ENCODE measurements around the gene TMEM220. TPM values are rescaled to one million over a fixed set of nuclear protein-coding genes. Genes with fewer than 3 reads are reported as not detected.

TMEM220 gene
- total and polyA plus RNA-seq, 4 donors, result 2.8 to 13.8 (median 7.1) TPM

DNA sequence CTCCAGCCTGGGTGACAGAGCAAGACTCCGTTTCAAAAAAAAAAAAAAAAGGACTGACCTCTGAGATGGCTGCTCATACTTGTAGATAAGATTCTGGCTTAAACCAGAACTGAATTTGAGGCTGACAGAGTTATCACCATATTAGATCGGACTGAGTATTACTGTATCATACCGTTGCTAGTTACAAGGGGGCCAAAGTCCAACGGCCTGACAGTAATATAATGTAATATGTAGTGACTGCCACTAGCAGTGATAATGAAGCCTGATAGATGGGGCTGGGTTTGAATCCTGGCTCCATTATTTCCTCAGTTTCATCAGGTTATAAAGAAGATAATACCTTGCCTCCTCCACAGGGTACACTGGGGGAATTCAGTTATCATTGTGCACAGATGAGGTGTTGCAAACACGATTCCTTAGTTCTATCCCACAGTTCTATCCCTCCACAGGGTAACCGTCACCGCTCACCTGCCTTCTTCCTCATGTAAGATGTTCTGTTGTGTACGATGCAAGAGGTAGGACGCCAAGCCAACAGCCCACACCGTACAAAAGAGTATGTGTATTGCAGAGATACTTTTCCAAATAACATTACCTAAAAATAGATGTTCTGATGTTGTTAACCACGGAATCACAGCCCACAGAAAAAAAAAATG lies 5.2 kb downstream of the TMEM220 start:
- H3K4me1 ChIP-seq (ENCODE audit: control insufficient read depth in 5 of 5, insufficient read depth in 5 of 5, low read length in 5 of 5), result peaks cover 0 to 5% (median 0%) of the 10 kb centered on the region in 5 donors
- peaks cover 2 to 22% (median 9%) of the 10 kb centered on the region in 4 donors for H3K36me3 ChIP-seq (ENCODE audit: control insufficient read depth in 4 of 4, insufficient read depth in 4 of 4, low read length in 4 of 4)
- no peak overlapping the region for H3K4me3 ChIP-seq
- H3K27ac ChIP-seq (ENCODE audit: low read depth in 1 of 2, low read length in 1 of 2), result no peak overlapping the region
- no peak for ATAC-seq (ENCODE audit: insufficient read depth, low FRiP score)
- TF ChIP-seq, protein P1, sequence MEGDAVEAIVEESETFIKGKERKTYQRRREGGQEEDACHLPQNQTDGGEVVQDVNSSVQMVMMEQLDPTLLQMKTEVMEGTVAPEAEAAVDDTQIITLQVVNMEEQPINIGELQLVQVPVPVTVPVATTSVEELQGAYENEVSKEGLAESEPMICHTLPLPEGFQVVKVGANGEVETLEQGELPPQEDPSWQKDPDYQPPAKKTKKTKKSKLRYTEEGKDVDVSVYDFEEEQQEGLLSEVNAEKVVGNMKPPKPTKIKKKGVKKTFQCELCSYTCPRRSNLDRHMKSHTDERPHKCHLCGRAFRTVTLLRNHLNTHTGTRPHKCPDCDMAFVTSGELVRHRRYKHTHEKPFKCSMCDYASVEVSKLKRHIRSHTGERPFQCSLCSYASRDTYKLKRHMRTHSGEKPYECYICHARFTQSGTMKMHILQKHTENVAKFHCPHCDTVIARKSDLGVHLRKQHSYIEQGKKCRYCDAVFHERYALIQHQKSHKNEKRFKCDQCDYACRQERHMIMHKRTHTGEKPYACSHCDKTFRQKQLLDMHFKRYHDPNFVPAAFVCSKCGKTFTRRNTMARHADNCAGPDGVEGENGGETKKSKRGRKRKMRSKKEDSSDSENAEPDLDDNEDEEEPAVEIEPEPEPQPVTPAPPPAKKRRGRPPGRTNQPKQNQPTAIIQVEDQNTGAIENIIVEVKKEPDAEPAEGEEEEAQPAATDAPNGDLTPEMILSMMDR (IDR thresholded peaks at IDR 0.05; ENCODE audit: control extremely low read depth, extremely low read depth), result no peak
- H3K27me3 ChIP-seq (ENCODE audit: control insufficient read depth in 3 of 3, insufficient read depth in 3 of 3, low read length in 2 of 3), result no peaks in the 10 kb centered on the region
- DNase-seq, result no peak
- H3K9me3 ChIP-seq (ENCODE audit: control insufficient read depth in 4 of 4, insufficient read depth in 3 of 4, low read length in 3 of 4), result no peaks in the 10 kb centered on the region
- 90 to 95% methylated on average over 11 of the region's 11 CpGs for WGBS, 2 donors
- no peak overlapping the region for H3K9ac ChIP-seq (ENCODE audit: insufficient read depth in 1 of 2, low read length in 2 of 2)

GRCh38 chr17:10718547-10718946 lies 11.3 kb downstream of the TMEM220 start:
- Histone ChIP-seq H3K9ac (ENCODE audit: insufficient read depth in 1 of 2, low read length in 2 of 2) (no peak overlapping the region), H3K36me3 (ENCODE audit: control insufficient read depth in 4 of 4, insufficient read depth in 4 of 4, low read length in 4 of 4) (peaks cover 2 to 11% (median 6%) of the 10 kb centered on the region in 4 donors), H3K4me3 (no peak overlapping the region), H3K27ac (ENCODE audit: low read depth in 1 of 2, low read length in 1 of 2) (no peak overlapping the region), H3K4me1 (ENCODE audit: control insufficient read depth in 5 of 5, insufficient read depth in 5 of 5, low read length in 5 of 5) (no peaks in the 10 kb centered on the region), H3K9me3 (ENCODE audit: control insufficient read depth in 4 of 4, insufficient read depth in 3 of 4, low read length in 3 of 4) (no peaks in the 10 kb centered on the region), H3K27me3 (ENCODE audit: control insufficient read depth in 3 of 3, insufficient read depth in 3 of 3, low read length in 2 of 3) (no peaks in the 10 kb centered on the region)
- TF ChIP-seq, protein P1 (IDR thresholded peaks at IDR 0.05; ENCODE audit: control extremely low read depth, extremely low read depth), result no peak
- DNase-seq (no peak), ATAC-seq (ENCODE audit: insufficient read depth, low FRiP score) (no peak)
- 33 to 38% methylated on average over 1 of the region's 1 CpG for WGBS, 2 donors

DNA sequence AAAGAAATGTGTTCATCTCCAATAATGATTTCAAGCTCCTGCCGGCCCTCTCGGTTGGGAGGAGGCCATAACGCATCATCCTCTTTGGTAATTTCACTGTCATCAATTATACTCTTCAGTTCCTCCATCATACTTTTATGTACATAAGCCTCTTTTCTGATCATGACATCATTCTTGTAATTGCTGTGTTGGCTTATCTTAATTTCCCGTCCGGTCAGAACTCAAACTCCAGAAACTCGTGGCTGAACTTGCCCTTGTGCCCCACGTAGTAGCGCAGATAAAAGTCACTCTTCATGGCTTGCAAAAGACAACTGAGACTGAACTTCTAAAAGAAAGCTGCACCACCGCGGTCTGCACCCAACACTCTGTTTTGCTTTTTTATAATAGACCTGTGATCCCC lies 13.6 kb downstream of the TMEM220 start:
- no peak for DNase-seq
- Histone ChIP-seq H3K27ac (ENCODE audit: low read depth in 1 of 2, low read length in 1 of 2) (no peak overlapping the region), H3K4me3 (no peak overlapping the region), H3K9ac (ENCODE audit: insufficient read depth in 1 of 2, low read length in 2 of 2) (no peak overlapping the region), H3K4me1 (ENCODE audit: control insufficient read depth in 5 of 5, insufficient read depth in 5 of 5, low read length in 5 of 5) (peaks cover 0 to under 1% (median 0%) of the 10 kb centered on the region in 5 donors), H3K9me3 (ENCODE audit: control insufficient read depth in 4 of 4, insufficient read depth in 3 of 4, low read length in 3 of 4) (no peaks in the 10 kb centered on the region), H3K36me3 (ENCODE audit: control insufficient read depth in 4 of 4, insufficient read depth in 4 of 4, low read length in 4 of 4) (peaks cover 10 to 19% (median 14%) of the 10 kb centered on the region in 4 donors), H3K27me3 (ENCODE audit: control insufficient read depth in 3 of 3, insufficient read depth in 3 of 3, low read length in 2 of 3) (no peaks in the 10 kb centered on the region)
- TF ChIP-seq, protein P1 (IDR thresholded peaks at IDR 0.05; ENCODE audit: control extremely low read depth, extremely low read depth), result no peak
- ATAC-seq (ENCODE audit: insufficient read depth, low FRiP score), result no peak
- WGBS, 2 donors, result 91 to 92% methylated on average over 10 of the region's 10 CpGs
